Activated CD8-positive, alpha-beta memory T cell treated with anti-CD3 and anti-CD28 coated beads, Interleukin-2, amount 10 ng/mL, durations not matched to agents 7 days and 5 days (primary cell): ENCODE results near the gene SMIM14. TPM values are rescaled to one million over a fixed set of nuclear protein-coding genes. Genes with fewer than 3 reads are reported as not detected.
"Not testable (repeated sequence)": the region's sequence is repeated elsewhere in the genome, so short reads cannot be mapped to it uniquely, and the experiment has no call there.

Experiments used
- ATAC-seq: fragments of 150-1000 bp; cut with Tn5 transposase; one replicate; pipeline ENCODE4 v1.10.0; 2021; ENCODE audit warnings: moderate library complexity
- CTCF ChIA-PET: fragments of 350-600 bp; sonication (Branson Sonifier 250); formaldehyde crosslinking; loops from one replicate; lab custom pipeline; 2021; ENCODE audit warnings: antibody characterized with exemption; lab: Charles Lee
- DNase-seq: peaks from one replicate; pipeline ENCODE4 v3.0.0-alpha.2; 2020
- H3K27ac Mint-ChIP-seq: one replicate; pipeline ENCODE4 v1.8.0; 2021; ENCODE audit warnings: mild to moderate bottlenecking, mixed read lengths
- H3K27me3 Mint-ChIP-seq: one replicate; pipeline ENCODE4 v1.8.0; 2021; ENCODE audit warnings: mixed read lengths
- H3K36me3 Mint-ChIP-seq: one replicate; pipeline ENCODE4 v1.8.0; 2021; ENCODE audit warnings: mild to moderate bottlenecking, mixed read lengths
- H3K4me1 Mint-ChIP-seq: one replicate; pipeline ENCODE4 v1.8.0; 2021; ENCODE audit warnings: mixed read lengths
- H3K4me3 Mint-ChIP-seq: one replicate; pipeline ENCODE4 v1.8.0; 2021; ENCODE audit warnings: mild to moderate bottlenecking, moderate library complexity, mixed read lengths
- H3K9me3 Mint-ChIP-seq: one replicate; pipeline ENCODE4 v1.8.0; 2022; ENCODE audit warnings: low read depth, mixed read lengths
- total RNA-seq, 2 experiments: library from RNA; stranded (reverse); gene quantifications; one replicate each; pipeline ENCODE4 v1.2.3, GENCODE V29; 2021

SMIM14 gene
- total RNA-seq, 2 experiments from 2014 or later: 1.8 to 3.3 TPM

DNA sequence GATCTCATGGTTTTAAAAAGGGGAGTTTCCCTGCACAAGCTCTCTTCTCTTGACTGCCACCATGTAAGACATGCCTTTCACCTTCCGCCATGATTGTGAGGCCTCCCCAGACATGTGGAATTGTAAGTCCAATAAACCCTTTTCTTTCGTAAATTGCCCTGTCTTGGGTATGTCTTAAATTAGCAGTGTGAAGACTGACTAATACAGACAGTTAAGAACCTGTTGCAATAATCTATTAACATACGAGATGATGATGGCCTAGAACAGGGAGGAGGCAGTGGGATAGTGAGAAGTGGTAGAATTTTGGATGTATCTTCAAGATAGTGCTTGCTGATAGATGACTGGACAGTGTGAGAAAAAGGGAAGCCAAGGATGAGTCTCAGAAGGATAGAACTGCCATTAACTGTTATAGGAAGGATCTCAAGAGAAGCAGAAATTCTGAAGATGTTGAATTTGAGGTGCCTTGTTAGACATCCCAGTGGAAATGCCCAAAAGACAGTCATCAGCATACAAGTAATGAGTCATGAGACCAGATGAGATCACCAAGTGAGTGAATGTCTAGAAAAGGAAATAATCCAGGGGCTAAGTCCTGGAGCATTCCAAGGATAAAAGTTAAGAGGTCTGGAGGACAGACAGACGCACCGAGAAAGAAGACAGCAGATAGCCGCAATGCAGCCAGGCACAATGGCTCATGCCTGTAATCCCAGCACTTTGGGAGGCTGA is 72.6 kb downstream of the SMIM14 start:
- H3K4me3 Mint-ChIP-seq: no peak overlapping the region
- peaks cover 5% of the 10 kb centered on the region for H3K4me1 Mint-ChIP-seq
- CTCF ChIA-PET: no interaction called here
- ATAC-seq (no peak), DNase-seq (no peak)
- peaks cover 8% of the 10 kb centered on the region for H3K36me3 Mint-ChIP-seq
- peaks cover 7% of the 10 kb centered on the region for H3K9me3 Mint-ChIP-seq
- H3K27me3 Mint-ChIP-seq: no peaks in the 10 kb centered on the region
- H3K27ac Mint-ChIP-seq: no peak overlapping the region

DNA sequence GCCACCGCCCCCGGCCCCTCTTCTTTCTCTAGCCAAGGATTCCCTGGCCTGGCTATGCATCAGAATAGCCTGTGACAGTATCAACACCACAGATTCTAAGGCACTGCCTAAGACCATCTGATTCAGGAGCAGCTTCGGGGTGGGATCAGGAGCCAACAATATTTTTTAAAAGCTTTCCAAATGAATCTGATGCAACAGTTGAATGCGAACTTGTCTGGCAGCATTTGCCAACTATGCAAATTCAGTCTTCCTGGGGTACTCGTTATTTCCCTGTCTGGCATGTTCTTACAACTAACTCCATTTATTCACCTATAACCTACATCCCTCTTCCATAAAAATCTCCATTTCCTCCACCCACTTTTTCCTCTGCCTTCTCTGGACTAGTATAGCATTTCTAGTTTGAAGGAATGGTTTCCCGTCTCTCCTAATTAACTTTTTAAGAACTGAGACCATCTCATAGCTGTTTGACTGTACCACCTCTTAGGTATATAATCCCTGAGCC is 75.3 kb downstream of the SMIM14 start:
- CTCF ChIA-PET: no interaction called here
- H3K27me3 Mint-ChIP-seq: no peaks in the 10 kb centered on the region

DNA sequence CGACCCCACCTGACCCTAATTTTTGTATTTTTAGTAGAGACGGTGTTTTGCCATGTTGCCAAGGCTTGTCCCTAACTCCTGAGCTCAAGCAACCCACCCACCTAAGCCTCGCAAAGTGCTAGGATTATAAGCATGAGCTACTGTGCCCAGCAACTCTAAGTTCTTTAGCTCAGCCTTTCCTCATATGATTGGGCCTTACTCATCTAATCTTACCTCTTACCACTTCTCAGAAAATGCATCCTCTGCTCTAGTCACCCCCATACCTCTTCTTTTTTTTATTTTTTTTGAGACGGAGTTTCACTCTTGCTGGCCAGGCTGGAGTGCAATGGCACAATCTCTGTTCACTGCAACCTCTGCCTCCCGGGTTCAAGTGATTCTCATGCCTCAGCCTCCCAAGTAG is 75.9 kb downstream of the SMIM14 start:
- H3K9me3 Mint-ChIP-seq: peaks cover 7% of the 10 kb centered on the region
- no peak overlapping the region for H3K4me3 Mint-ChIP-seq
- H3K27me3 Mint-ChIP-seq: no peaks in the 10 kb centered on the region
- ATAC-seq: no peak
- CTCF ChIA-PET: no interaction called here
- H3K27ac Mint-ChIP-seq: no peak overlapping the region
- H3K36me3 Mint-ChIP-seq: peaks cover 8% of the 10 kb centered on the region
- DNase-seq: no peak
- H3K4me1 Mint-ChIP-seq: no peaks in the 10 kb centered on the region

More for the DNA sequence above, 75.3 kb downstream of the SMIM14 start:
- DNase-seq (no peak), ATAC-seq (no peak)
- peaks cover 8% of the 10 kb centered on the region for H3K36me3 Mint-ChIP-seq
- peaks cover 7% of the 10 kb centered on the region for H3K9me3 Mint-ChIP-seq
- H3K4me1 Mint-ChIP-seq: peaks cover 2% of the 10 kb centered on the region
- no peak overlapping the region for H3K27ac Mint-ChIP-seq
- no peak overlapping the region for H3K4me3 Mint-ChIP-seq

DNA sequence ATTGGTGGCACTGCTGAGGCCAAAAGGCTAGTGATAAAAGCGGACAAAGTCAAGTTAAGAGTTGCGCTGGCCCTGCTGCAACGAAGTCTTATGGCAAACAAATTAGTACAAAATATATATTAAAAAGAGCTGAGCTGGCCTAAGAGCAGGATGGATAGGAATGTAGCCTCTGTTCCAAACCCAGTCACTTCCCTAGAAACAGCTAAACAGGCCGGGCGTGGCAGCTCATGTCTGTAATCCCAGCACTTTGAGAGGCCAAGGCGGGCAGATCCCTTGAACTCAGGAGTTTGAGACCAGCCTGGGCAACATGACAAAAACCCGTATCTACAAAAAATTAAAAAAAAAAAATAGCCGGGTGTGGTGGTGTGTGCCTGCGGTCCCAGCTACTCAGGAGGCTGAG is 79.0 kb downstream of the SMIM14 start:
- H3K27ac Mint-ChIP-seq: no peak overlapping the region
- peaks cover 2% of the 10 kb centered on the region for H3K36me3 Mint-ChIP-seq
- no peaks in the 10 kb centered on the region for H3K4me1 Mint-ChIP-seq
- DNase-seq (no peak), ATAC-seq (no peak)
- H3K27me3 Mint-ChIP-seq: no peaks in the 10 kb centered on the region
- no peaks in the 10 kb centered on the region for H3K9me3 Mint-ChIP-seq
- CTCF ChIA-PET: interaction anchor here (0.7 to 1.4 kb wide), 2 partner anchors 10 to 56 kb away, joined by 3 to 4 read pairs; no protein-coding TSS in a partner anchor
- H3K4me3 Mint-ChIP-seq: no peak overlapping the region

DNA sequence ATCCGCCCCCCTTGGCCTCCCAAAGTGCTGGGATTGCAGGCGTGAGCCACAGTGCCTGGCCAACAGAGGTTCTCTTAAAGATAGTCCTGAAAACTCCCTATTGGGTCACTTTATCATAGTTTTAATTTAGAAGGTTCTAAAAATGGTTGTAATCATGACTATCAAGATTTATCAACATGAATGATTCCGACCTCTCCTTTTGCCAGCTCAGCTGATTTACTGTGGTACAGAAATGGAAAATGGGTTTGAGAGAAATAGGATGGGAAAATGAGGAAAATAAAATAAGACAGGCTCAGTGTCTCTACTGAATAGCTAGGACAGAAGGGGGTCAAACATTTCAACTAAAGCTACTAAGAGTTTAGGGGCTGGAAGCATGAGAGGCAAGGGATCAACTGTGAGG is 83.2 kb downstream of the SMIM14 start:
- no peaks in the 10 kb centered on the region for H3K9me3 Mint-ChIP-seq
- CTCF ChIA-PET: no interaction called here
- DNase-seq: no peak
- H3K27me3 Mint-ChIP-seq: no peaks in the 10 kb centered on the region
- no peak overlapping the region for H3K27ac Mint-ChIP-seq
- no peaks in the 10 kb centered on the region for H3K36me3 Mint-ChIP-seq
- ATAC-seq: no peak
- no peaks in the 10 kb centered on the region for H3K4me1 Mint-ChIP-seq
- H3K4me3 Mint-ChIP-seq: no peak overlapping the region

DNA sequence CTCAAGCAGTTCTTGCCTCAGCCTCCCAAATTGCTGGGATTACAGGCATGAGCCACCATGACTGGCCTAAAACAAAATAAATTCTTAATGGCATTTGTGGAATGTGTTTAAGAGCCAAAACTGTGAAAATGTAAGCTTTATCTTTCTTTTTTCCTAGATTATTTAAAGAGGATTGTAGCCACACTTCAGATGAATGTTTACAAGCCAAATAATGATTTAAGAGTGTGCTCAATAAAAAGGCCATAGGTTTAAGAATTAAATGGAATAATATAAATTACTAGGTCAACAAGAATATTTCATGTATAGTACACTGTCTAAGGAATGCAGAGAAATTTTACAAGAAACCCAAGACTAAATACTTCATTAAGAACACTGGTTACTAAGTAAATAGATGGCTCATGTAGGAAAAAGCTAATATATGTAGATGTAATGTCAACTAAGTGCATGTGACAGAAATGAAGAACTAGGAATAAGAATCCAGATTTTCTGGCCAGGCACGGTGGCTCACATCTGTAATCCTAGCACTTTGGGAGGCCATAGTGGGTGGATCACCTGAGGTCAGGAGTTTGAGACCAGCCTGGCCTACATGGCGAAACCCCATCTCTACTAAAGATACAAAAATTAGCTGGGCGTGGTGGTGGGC is 90.1 kb downstream of the SMIM14 start:
- ATAC-seq (no peak), DNase-seq (no peak)
- Mint-ChIP-seq H3K4me1 (no peaks in the 10 kb centered on the region), H3K27me3 (no peaks in the 10 kb centered on the region), H3K4me3 (no peak overlapping the region), H3K9me3 (no peaks in the 10 kb centered on the region), H3K36me3 (no peaks in the 10 kb centered on the region), H3K27ac (no peak overlapping the region)
- CTCF ChIA-PET: no interaction called here

DNA sequence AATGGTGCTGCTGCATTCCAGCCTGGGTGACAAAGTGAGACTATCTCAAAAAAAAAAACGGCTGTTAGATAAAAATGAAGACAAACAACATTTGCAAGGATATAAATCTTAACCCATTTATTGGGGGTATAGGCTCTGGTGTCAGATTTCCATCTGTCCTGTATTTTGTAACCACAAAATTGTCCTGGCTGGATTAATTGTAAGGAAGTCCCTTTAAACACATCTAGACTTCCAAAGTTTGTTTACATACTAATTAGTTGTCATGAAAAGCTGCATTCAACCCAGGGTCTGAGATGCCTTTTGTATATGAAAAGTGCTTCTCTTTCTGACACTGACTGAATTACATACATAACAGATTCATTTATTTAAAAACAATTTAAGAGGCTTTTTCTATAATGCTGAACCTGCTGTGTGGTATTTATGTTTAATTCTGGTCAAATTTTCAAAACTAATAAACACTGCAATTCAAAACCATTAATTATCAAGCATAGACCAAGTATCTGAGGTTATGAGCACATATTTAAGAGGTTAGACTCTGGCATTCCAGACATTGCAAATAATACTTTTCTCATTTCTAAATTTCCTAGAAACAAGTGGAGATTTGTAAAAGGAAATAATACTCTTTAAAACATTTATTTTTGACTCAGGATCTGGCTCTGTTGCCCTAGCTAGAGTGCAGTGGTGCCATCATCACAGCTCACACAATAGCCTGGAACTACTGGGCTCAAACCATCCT is 93.9 kb downstream of the SMIM14 start:
- H3K9me3 Mint-ChIP-seq: no peaks in the 10 kb centered on the region

DNA sequence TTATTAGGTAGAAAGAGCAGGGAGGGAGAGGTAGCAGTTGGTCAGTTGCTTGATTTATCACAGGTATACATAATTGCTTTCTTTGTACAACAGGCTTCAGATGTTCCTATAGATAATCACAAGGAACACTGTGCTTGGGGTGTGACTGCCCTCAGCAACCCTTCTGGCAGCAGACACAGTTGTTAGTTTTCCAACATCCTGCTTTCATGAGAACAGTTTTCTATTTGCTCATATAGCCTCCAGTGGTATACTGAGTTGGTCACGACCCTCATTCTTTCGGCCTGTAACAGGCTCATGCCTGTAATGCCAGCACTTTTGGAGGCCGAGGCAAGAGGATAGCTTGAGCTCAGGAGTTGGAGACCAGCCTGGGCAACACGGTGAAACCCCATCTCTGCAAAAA is 94.6 kb downstream of the SMIM14 start:
- H3K27ac Mint-ChIP-seq, CTCF ChIA-PET, DNase-seq, H3K27me3 Mint-ChIP-seq, ATAC-seq, H3K9me3 Mint-ChIP-seq, H3K4me3 Mint-ChIP-seq, H3K36me3 Mint-ChIP-seq, H3K4me1 Mint-ChIP-seq: not testable (repeated sequence)

More for the DNA sequence above, 93.9 kb downstream of the SMIM14 start:
- Mint-ChIP-seq H3K4me1 (no peaks in the 10 kb centered on the region), H3K4me3 (no peak overlapping the region), H3K36me3 (no peaks in the 10 kb centered on the region), H3K27ac (no peak overlapping the region), H3K27me3 (no peaks in the 10 kb centered on the region)
- no peak for DNase-seq
- CTCF ChIA-PET: no interaction called here
- no peak for ATAC-seq

DNA sequence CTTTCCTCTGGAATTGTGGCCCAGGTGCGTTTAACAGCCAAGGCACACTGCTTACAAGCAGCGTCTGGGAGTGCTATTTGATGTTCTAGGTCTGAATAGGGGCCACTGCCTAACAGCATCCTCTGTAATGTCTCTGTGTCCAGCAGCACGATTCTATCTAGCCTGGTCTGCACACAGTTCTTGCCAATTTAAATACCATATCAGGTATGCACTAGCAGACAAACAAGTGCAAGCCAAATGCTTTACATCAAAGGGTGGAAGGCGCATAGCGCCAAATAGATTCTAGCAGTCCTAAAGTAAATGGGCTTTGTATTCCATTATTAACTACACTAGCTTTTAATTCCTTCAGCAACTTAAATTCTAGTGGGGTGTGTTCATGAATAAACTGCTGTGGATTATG is 95.6 kb downstream of the SMIM14 start:
- no peak overlapping the region for H3K27ac Mint-ChIP-seq
- H3K4me1 Mint-ChIP-seq: no peaks in the 10 kb centered on the region
- H3K9me3 Mint-ChIP-seq: no peaks in the 10 kb centered on the region
- H3K27me3 Mint-ChIP-seq: no peaks in the 10 kb centered on the region
- no peaks in the 10 kb centered on the region for H3K36me3 Mint-ChIP-seq
- no peak for DNase-seq
- H3K4me3 Mint-ChIP-seq: no peak overlapping the region
- CTCF ChIA-PET: no interaction called here
- ATAC-seq: no peak

DNA sequence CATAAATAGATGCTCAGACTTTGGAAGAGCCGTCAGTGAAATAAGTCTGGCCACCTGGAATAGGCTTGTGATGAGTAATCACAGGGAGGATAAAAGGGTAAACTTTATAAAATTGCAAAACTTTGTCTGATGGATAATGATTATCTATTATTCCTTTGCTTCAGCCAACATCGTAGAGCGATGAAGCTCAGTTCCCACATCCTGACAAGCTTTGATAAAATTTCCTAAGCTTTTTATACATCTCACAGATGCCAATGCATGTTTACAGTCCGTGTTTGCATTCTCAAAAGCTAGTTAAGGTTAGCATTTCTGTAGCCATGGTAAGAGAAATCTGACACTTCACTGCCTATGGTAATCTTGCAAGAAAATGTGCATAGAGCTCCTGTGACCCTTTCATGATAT is 96.1 kb downstream of the SMIM14 start:
- ATAC-seq: no peak
- CTCF ChIA-PET: no interaction called here

DNA sequence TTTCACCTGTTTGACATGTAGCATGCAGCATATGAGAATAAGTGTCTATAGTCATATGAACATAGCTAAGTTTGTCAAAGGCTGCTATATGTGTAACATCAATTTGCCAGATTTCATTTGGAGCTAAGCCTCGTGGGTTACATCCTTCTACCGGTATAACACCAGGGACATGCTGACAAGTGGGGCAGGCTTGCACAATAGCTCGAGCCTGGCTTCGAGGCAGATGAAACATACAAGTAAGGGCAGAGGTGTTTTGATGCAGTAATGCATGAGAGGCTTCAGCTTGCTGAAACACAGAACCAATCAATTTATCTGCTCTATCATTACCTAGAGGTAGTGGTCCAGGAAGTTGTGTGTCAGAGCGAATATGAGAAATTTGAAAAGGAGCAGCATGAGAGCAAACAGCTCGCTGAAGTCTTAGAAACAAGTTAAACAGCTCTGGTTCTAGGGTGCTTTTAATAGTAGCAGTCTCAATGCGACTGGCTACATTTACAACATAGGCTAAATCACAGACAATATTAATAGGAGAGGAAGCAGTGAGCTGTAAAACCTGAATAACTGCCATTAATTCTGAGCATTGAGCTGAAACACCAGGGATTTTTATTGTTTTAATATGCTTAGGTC is 96.6 kb downstream of the SMIM14 start:
- no peak for ATAC-seq
- H3K27ac Mint-ChIP-seq: no peak overlapping the region
- no peaks in the 10 kb centered on the region for H3K9me3 Mint-ChIP-seq
- no peaks in the 10 kb centered on the region for H3K4me1 Mint-ChIP-seq
- CTCF ChIA-PET: no interaction called here
- H3K36me3 Mint-ChIP-seq: no peaks in the 10 kb centered on the region
- H3K27me3 Mint-ChIP-seq: no peaks in the 10 kb centered on the region
- H3K4me3 Mint-ChIP-seq: no peak overlapping the region
- no peak for DNase-seq

More for the DNA sequence above, 96.1 kb downstream of the SMIM14 start:
- no peaks in the 10 kb centered on the region for H3K36me3 Mint-ChIP-seq
- no peaks in the 10 kb centered on the region for H3K27me3 Mint-ChIP-seq
- DNase-seq: no peak
- H3K4me3 Mint-ChIP-seq: no peak overlapping the region
- H3K27ac Mint-ChIP-seq: no peak overlapping the region
- no peaks in the 10 kb centered on the region for H3K9me3 Mint-ChIP-seq
- H3K4me1 Mint-ChIP-seq: no peaks in the 10 kb centered on the region

DNA sequence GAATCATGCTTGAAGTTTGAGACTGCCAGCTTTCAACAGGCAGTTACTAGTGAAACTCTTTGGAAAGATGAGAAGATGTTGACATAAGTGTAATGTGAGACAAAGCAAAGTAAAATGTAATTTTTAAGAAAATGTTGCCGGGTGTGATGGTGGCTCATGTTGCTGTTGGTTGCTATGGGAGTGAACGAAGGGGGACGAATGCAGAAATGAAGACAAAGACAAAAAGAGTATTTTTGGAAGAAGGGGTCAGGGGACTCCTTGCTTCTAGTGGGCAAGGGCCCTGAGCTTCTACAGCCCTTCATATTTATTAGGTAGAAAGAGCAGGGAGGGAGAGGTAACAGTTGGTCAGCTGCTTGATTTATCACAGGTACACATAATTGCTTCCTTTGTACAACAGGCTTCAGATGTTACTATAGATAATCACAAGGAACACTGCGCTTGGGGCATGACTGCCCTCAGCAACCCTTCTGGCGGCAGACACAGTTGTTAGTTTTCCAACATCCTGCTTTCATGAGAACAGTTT is 99.5 kb downstream of the SMIM14 start:
- H3K4me3 Mint-ChIP-seq: no peak overlapping the region
- no peak for DNase-seq
- no peaks in the 10 kb centered on the region for H3K9me3 Mint-ChIP-seq
- H3K27me3 Mint-ChIP-seq: no peaks in the 10 kb centered on the region
- no peak for ATAC-seq
- no peak overlapping the region for H3K27ac Mint-ChIP-seq
- CTCF ChIA-PET: no interaction called here
- H3K36me3 Mint-ChIP-seq: peaks cover 6% of the 10 kb centered on the region
- no peaks in the 10 kb centered on the region for H3K4me1 Mint-ChIP-seq

DNA sequence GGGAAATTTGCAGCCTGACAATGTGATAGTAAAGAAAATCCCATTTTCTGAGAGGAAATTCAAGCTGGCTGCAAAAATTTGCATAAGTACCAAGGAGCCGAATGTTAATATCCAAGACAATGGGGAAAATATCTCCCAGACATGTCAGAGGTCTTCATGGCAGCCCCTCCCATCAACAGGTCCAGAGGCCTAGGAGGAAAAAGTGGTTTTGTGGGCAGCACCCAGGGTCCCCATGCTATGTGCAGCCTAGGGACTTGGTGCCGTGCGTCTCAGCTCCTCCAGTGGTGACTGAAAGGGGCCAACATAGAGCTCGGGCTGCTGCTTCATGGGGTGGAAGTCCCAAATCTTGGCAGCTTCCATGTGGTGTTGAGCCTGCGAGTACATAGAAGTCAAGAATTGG is 105.1 kb downstream of the SMIM14 start:
- Mint-ChIP-seq H3K4me3 (no peak overlapping the region), H3K27me3 (no peaks in the 10 kb centered on the region), H3K27ac (no peak overlapping the region), H3K36me3 (peaks cover 31% of the 10 kb centered on the region), H3K9me3 (peaks cover 11% of the 10 kb centered on the region), H3K4me1 (peaks cover under 1% of the 10 kb centered on the region)
- DNase-seq (no peak), ATAC-seq (no peak)
- CTCF ChIA-PET: no interaction called here
